GM13977 (cell line): ENCODE results near the gene GAP43.

ENCODE experiments used
- DNase-seq: peaks from one replicate; pipeline ENCODE4 v3.0.0; 2012; ENCODE audit warnings: low spot score
- in situ Hi-C: fragments of 300-500 bp; cut with MboI; formaldehyde crosslinking; loops from one replicate; pipeline ENCODE4 v1.12.0; 2022; ENCODE audit warnings: low sequenced_read_pairs, low pct_unique_long_range_greater_than_20kb, mixed read lengths, inconsistent platforms; ENCODE audit not compliant: unreplicated experiment
- TF ChIP-seq, protein P1 (sequence below): IDR thresholded peaks from 2 replicates; pipeline ENCODE4 v1.5.1; 2012; ENCODE audit warnings: mild to moderate bottlenecking, control low read depth; ENCODE audit not compliant: insufficient read depth; ENCODE audit errors: extremely low read depth, missing control alignments

Gene GAP43

DNA sequence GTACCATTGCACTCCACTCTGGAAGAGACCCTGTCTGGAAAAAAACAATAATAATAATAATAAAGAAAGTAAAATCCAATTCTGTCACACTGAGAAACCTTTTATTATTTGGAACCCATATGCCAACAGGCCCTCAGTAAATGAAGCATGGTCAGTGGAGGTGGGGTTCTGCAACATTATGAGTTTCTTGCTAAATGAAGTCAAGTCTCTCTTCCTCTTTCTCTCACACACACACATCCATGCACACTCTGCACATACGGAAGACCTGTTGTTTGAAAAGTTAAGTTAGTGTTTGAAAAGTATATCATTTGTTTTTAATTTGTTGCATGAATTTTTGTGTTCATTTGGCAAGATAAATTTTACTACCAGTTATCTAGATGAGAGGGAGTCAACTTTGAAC lies 27.8 kb downstream of the GAP43 start:
- DNase-seq = no peak
- in situ Hi-C loops = no loop called here

GRCh38 chr3:115651599-115651998 lies 28.3 kb downstream of the GAP43 start:
- in situ Hi-C loops = no loop called here
- TF ChIP-seq, protein P1, sequence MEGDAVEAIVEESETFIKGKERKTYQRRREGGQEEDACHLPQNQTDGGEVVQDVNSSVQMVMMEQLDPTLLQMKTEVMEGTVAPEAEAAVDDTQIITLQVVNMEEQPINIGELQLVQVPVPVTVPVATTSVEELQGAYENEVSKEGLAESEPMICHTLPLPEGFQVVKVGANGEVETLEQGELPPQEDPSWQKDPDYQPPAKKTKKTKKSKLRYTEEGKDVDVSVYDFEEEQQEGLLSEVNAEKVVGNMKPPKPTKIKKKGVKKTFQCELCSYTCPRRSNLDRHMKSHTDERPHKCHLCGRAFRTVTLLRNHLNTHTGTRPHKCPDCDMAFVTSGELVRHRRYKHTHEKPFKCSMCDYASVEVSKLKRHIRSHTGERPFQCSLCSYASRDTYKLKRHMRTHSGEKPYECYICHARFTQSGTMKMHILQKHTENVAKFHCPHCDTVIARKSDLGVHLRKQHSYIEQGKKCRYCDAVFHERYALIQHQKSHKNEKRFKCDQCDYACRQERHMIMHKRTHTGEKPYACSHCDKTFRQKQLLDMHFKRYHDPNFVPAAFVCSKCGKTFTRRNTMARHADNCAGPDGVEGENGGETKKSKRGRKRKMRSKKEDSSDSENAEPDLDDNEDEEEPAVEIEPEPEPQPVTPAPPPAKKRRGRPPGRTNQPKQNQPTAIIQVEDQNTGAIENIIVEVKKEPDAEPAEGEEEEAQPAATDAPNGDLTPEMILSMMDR = no peak

More for the DNA sequence above, 27.8 kb downstream of the GAP43 start:
- TF ChIP-seq, protein P1 = no peak

GRCh38 chr3:115652738-115653137 lies 29.4 kb downstream of the GAP43 start:
- TF ChIP-seq, protein P1 = no peak
- in situ Hi-C loops = no loop called here
- DNase-seq = no peak

More at GRCh38 chr3:115651599-115651998, 28.3 kb downstream of the GAP43 start:
- DNase-seq = no peak

DNA sequence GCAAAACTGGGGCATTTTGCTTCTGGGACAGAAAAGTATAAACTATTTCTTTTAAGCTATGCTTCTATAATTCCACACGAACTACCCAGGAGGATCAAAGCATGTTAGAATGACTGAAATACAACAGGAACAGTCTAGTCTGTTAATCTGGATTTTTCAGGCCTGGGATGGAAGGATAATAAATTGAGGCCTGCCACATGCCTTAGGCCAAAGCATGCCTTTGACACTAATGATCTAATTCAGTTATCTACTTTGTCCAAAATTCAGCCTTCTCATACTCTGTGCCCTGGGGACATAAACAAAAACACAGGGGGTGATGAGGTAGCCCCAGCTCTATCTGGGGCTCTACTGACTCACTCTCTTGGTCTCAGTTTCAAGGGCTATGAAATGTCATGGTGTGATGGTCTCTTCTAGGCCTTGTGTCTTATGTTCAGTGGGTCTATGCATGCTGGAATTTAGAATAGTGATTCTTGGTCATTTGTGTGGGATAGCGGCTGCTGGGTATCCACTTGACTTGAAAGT lies 32.5 kb downstream of the GAP43 start:
- in situ Hi-C loops = no loop called here
- DNase-seq = no peak
- TF ChIP-seq, protein P1 = no peak

GRCh38 chr3:115657168-115657567 lies 33.9 kb downstream of the GAP43 start:
- DNase-seq = no peak
- in situ Hi-C loops = no loop called here

DNA sequence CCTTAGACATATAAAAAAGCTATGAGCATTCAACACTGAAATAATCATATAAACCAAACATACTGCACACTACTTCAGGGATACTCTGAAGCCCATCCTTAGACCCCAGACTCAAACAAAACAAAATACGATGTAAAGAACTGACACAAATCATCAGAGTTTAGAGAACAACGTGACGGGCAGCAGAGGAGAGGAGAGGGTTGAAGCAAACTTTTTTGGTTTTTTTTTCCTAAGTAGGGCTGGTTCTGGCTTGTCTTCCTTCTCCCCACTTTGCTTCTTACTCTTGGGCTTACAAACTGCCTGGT lies 34.7 kb downstream of the GAP43 start:
- TF ChIP-seq, protein P1 = no peak
- DNase-seq = no peak
- in situ Hi-C loops = no loop called here

More at GRCh38 chr3:115657168-115657567, 33.9 kb downstream of the GAP43 start:
- TF ChIP-seq, protein P1 = no peak
